Ishikawa (cell line): Measurements from ENCODE around the gene CLSTN2.

Experiments used
- CEBPB ChIP-seq: IDR thresholded peaks from 2 replicates; pipeline ENCODE4 v1.6.1; 2012
- CREB1 ChIP-seq: IDR thresholded peaks from 2 replicates; pipeline ENCODE4 v1.6.1; 2012; ENCODE audit warnings: low read depth
- EGR1 ChIP-seq: IDR thresholded peaks from 2 replicates; pipeline ENCODE4 v1.6.1; 2012
- EP300 ChIP-seq: IDR thresholded peaks from 2 replicates; pipeline ENCODE4 v1.6.1; 2012; ENCODE audit warnings: borderline replicate concordance
- FOXM1 ChIP-seq: IDR thresholded peaks from 2 replicates; pipeline ENCODE4 v1.6.1; 2012; ENCODE audit warnings: low read depth, borderline replicate concordance
- NFIC ChIP-seq: IDR thresholded peaks from 2 replicates; pipeline ENCODE4 v1.6.1; 2012
- RAD21 ChIP-seq: IDR thresholded peaks from 2 replicates; pipeline ENCODE4 v1.6.1; 2012; ENCODE audit warnings: low read depth
- TAF1 ChIP-seq: IDR thresholded peaks from 2 replicates; pipeline ENCODE4 v1.6.1; 2012; ENCODE audit warnings: low read depth, mild to moderate bottlenecking
- TCF12 ChIP-seq: IDR thresholded peaks from 2 replicates; pipeline ENCODE4 v1.6.1; 2012; ENCODE audit warnings: low read depth
- TEAD4 ChIP-seq: IDR thresholded peaks from 2 replicates; pipeline ENCODE4 v1.6.1; 2012
- YY1 ChIP-seq: IDR thresholded peaks from 2 replicates; pipeline ENCODE4 v1.6.1; 2012; ENCODE audit warnings: low read depth
- ZBTB7A ChIP-seq: IDR thresholded peaks from 2 replicates; pipeline ENCODE4 v1.6.1; 2012; ENCODE audit warnings: low read depth
- TF ChIP-seq, protein P1 (sequence below): IDR thresholded peaks from 2 replicates; pipeline ENCODE4 v1.6.1; 2012; ENCODE audit warnings: low read depth, mild to moderate bottlenecking
- TF ChIP-seq, protein P2 (sequence below): IDR thresholded peaks from 2 replicates; pipeline ENCODE4 v1.6.1; 2012
- TF ChIP-seq, protein P3 (sequence below): IDR thresholded peaks from 2 replicates; pipeline ENCODE4 v1.6.1; 2012

The CLSTN2 gene

DNA sequence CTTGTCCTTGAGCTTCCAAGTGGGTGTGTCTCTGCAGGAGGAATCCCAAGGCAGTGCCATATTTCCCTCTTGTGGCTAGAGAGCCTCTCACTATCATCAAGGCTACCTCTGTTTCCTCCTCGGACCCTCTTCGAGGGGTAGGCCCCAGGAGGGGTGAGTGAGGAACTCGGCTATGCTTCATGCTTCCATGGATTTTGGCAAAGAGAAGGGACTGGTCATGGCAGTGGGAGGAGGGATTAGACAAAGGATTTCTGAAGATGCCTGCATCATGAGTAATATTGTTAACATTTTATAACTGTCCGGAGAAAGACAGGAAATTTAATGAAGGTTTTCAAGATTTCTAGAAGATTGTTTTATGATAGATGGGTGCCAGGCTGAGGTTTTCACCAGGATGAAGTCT, 241.5 kb downstream of the CLSTN2 start:
- TF ChIP-seq CREB1 (no peak), TEAD4 (no peak), EGR1 (no peak), EP300 (no peak), TAF1 (no peak), RAD21 (no peak), TCF12 (no peak), FOXM1 (no peak), NFIC (no peak), YY1 (no peak), CEBPB (no peak), ZBTB7A (no peak)
- TF ChIP-seq, protein P1, sequence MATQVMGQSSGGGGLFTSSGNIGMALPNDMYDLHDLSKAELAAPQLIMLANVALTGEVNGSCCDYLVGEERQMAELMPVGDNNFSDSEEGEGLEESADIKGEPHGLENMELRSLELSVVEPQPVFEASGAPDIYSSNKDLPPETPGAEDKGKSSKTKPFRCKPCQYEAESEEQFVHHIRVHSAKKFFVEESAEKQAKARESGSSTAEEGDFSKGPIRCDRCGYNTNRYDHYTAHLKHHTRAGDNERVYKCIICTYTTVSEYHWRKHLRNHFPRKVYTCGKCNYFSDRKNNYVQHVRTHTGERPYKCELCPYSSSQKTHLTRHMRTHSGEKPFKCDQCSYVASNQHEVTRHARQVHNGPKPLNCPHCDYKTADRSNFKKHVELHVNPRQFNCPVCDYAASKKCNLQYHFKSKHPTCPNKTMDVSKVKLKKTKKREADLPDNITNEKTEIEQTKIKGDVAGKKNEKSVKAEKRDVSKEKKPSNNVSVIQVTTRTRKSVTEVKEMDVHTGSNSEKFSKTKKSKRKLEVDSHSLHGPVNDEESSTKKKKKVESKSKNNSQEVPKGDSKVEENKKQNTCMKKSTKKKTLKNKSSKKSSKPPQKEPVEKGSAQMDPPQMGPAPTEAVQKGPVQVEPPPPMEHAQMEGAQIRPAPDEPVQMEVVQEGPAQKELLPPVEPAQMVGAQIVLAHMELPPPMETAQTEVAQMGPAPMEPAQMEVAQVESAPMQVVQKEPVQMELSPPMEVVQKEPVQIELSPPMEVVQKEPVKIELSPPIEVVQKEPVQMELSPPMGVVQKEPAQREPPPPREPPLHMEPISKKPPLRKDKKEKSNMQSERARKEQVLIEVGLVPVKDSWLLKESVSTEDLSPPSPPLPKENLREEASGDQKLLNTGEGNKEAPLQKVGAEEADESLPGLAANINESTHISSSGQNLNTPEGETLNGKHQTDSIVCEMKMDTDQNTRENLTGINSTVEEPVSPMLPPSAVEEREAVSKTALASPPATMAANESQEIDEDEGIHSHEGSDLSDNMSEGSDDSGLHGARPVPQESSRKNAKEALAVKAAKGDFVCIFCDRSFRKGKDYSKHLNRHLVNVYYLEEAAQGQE = no peak
- TF ChIP-seq, protein P2, sequence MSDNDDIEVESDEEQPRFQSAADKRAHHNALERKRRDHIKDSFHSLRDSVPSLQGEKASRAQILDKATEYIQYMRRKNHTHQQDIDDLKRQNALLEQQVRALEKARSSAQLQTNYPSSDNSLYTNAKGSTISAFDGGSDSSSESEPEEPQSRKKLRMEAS = no peak
- TF ChIP-seq, protein P3, sequence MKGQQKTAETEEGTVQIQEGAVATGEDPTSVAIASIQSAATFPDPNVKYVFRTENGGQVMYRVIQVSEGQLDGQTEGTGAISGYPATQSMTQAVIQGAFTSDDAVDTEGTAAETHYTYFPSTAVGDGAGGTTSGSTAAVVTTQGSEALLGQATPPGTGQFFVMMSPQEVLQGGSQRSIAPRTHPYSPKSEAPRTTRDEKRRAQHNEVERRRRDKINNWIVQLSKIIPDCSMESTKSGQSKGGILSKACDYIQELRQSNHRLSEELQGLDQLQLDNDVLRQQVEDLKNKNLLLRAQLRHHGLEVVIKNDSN = no peak

DNA sequence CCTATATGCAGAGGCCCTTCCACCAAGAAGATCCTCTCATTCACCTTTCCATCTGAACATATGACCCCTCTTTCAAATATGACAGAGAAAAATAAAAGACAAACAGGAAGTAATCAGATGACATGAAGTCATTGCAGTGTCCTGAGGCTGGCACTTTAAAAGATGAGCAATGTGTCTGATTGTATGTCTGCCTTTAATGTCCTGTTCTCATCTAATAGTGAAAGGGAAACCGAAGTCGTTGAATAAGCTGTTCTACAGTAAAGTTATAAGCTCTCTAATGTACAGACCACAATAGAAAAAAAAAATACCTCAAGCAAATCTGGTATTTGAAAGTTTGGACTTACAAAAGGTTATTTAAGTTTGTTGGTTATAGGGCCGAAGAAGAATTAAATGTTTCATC, 243.0 kb downstream of the CLSTN2 start:
- TF ChIP-seq EGR1 (no peak), ZBTB7A (no peak)
- TF ChIP-seq, protein P2 = no peak

DNA sequence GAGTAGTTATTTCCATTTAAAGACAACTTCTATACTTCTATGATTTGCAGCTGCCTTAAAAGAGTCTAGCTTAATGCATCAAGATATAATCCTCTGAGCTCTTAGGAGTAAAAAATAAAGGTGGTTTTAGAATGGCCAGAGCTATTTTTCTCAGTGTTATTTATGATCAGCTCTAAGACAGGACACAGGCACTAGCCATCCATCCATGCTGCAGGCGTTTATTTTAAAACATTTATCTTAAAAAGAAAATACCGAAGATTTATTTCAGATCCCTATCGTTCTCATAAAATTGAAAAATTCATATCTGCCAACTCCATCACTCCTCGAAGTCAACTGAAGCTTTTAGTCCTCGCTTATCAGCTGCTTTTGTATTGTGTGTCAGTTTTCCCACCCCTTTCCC, 243.5 kb downstream of the CLSTN2 start:
- TF ChIP-seq, protein P3 = no peak
- no peak for TF ChIP-seq CEBPB
- no peak for TF ChIP-seq YY1
- no peak for TF ChIP-seq EP300
- TF ChIP-seq RAD21 = no peak
- no peak for TF ChIP-seq EGR1
- no peak for TF ChIP-seq TCF12
- TF ChIP-seq CREB1 = no peak
- TF ChIP-seq, protein P1 = no peak
- TF ChIP-seq, protein P2 = no peak

DNA sequence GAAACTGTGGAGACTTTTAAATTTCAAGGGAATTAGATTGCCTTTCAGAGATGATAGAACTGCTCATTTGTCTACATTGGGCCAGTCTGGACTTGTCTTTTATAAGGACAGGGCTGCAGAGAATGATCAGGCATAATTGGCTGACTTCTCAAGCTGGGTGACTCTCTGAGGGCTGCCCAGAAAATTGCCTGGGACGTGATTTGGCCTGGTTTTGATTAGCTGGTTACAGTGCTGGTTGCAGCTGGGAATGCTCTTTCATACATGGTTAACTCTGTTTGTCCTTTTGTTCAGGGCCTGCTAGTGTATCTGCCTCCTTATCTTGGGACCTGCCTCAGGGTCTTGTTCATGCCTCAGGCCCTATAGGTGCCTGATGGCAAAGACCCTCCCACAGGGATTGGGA, 245.6 kb downstream of the CLSTN2 start:
- TF ChIP-seq, protein P2 = no peak
- TF ChIP-seq EP300 (no peak), CEBPB (no peak), TCF12 (no peak), TAF1 (no peak), FOXM1 (no peak), CREB1 (no peak), RAD21 (no peak), ZBTB7A (no peak), EGR1 (no peak), YY1 (no peak), NFIC (no peak), TEAD4 (no peak)
- TF ChIP-seq, protein P3 = no peak
- TF ChIP-seq, protein P1 = no peak
